Astrocyte (in vitro differentiated cells and primary cell): ENCODE results near the gene C10orf90.

ENCODE experiments used
- EZH2 ChIP-seq: IDR thresholded peaks from 2 replicates; pipeline ENCODE4 v1.6.1; 2012; ENCODE audit warnings: mild to moderate bottlenecking, low read length, inconsistent platforms; ENCODE audit not compliant: insufficient read depth
- TF ChIP-seq, protein P1 (sequence below): IDR thresholded peaks from 2 replicates; pipeline ENCODE4 v1.5.1; 2011; ENCODE audit warnings: low read depth, mild to moderate bottlenecking, inconsistent platforms, low read length, moderate library complexity; ENCODE audit not compliant: insufficient read depth

DNA sequence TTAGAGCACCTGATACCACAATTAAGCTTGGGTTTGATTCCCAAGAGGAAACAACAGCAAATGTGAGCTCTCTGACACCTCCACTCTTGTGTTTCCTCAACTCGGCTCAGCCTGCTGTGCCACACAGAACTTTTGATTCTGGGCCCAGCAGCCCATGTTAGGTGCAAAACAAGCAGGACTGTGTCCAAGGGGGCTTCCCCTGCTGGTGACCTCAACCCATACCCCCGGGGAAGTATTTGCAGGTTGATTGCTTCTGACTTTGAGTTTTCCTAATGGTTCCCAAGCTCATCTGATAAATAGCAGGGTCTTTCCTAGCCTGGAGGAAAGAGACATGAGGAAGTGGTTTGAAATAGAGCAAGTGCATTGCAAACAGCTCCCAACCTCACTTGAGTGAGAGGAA, 238.7 kb downstream of the C10orf90 start:
- TF ChIP-seq EZH2: no peak
- TF ChIP-seq, protein P1, sequence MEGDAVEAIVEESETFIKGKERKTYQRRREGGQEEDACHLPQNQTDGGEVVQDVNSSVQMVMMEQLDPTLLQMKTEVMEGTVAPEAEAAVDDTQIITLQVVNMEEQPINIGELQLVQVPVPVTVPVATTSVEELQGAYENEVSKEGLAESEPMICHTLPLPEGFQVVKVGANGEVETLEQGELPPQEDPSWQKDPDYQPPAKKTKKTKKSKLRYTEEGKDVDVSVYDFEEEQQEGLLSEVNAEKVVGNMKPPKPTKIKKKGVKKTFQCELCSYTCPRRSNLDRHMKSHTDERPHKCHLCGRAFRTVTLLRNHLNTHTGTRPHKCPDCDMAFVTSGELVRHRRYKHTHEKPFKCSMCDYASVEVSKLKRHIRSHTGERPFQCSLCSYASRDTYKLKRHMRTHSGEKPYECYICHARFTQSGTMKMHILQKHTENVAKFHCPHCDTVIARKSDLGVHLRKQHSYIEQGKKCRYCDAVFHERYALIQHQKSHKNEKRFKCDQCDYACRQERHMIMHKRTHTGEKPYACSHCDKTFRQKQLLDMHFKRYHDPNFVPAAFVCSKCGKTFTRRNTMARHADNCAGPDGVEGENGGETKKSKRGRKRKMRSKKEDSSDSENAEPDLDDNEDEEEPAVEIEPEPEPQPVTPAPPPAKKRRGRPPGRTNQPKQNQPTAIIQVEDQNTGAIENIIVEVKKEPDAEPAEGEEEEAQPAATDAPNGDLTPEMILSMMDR: no peak
